H1 (cell line): ENCODE measurements around the gene ALK. TPM values are rescaled to one million over a fixed set of nuclear protein-coding genes. Genes with fewer than 3 reads are reported as not detected.

Experiments used
- POLR2AphosphoS5 ChIP-seq: IDR thresholded peaks from 2 replicates; pipeline ENCODE4 v1.6.1; 2011; ENCODE audit warnings: low read depth, low read length
- SP1 ChIP-seq: IDR thresholded peaks from 2 replicates; pipeline ENCODE4 v1.6.1; 2011; ENCODE audit warnings: low read depth, low read length
- polyA plus RNA-seq, 7 experiments: library from polyadenylated mRNA; depleted of rRNA in 3 of 7; stranded (reverse) in 5 of 7; unstranded in 2 of 7; fragments of >200 nt in 5 of 7; fragments of 200-250 nt in 2 of 7; gene quantifications; 1 replicate in 5 of 7; 2 replicates in 1 of 7; 4 replicates in 1 of 7; pipeline versions ENCODE4 v1.2.1 to v1.2.3, GENCODE V29; 2011 to 2013; ENCODE audit warnings: missing spikeins in 2 of 7, mixed read lengths in 2 of 7
- total RNA-seq: library from RNA; stranded (reverse); fragmentation: NEBNext Ultra II Directional; extraction: Animal tissue kit (Norgen Biotek cat#: 25700); gene quantifications from 2 replicates; pipeline ENCODE4 v1.2.1, GENCODE V29; 2021

The ALK gene
- total and polyA plus RNA-seq, 2 of the 8 experiments (the other 6 are each of a cell fraction or from before 2014, with no cell fraction given): 0.02 to 0.09 TPM

- no peak for TF ChIP-seq POLR2AphosphoS5
- no peak for TF ChIP-seq SP1
Measured at GRCh38 chr2:29612568-29612967, 308.8 kb downstream of the ALK start (continued).
